KMS-11 (cell line): Measurements from ENCODE around the gene CHST13.

Experiments
- H2AFZ ChIP-seq: fragments of 200-600 bp; sonication (generic); 2 replicates; pipeline ENCODE4 v1.6.1; 2016; ENCODE audit warnings: antibody characterized with exemption, mixed run types, low read depth
- H3K27ac ChIP-seq: fragments of 200-600 bp; sonication (generic); 2 replicates; pipeline ENCODE4 v1.6.1; 2016; ENCODE audit warnings: mild to moderate bottlenecking, mixed run types
- H3K27me3 ChIP-seq: fragments of 200-600 bp; sonication (generic); 2 replicates; pipeline ENCODE4 v1.6.1; 2017; ENCODE audit warnings: mild to moderate bottlenecking, low read depth, mixed run types, moderate library complexity; ENCODE audit not compliant: insufficient read depth
- H3K36me3 ChIP-seq: fragments of 200-600 bp; sonication (generic); 2 replicates; pipeline ENCODE4 v1.6.1; 2017; ENCODE audit warnings: mild to moderate bottlenecking, mixed run types; ENCODE audit not compliant: insufficient read depth
- H3K4me1 ChIP-seq: fragments of 200-600 bp; sonication (generic); 2 replicates; pipeline ENCODE4 v1.6.1; 2016; ENCODE audit warnings: mild to moderate bottlenecking, low read depth, mixed run types; ENCODE audit not compliant: poor library complexity, severe bottlenecking
- H3K4me2 ChIP-seq: fragments of 200-600 bp; sonication (generic); 2 replicates; pipeline ENCODE4 v1.7.0; 2016; ENCODE audit warnings: mild to moderate bottlenecking, mixed run types
- H3K4me3 ChIP-seq: fragments of 200-600 bp; sonication (generic); IDR thresholded peaks from 2 replicates; pipeline ENCODE4 v1.6.1; 2017; ENCODE audit warnings: low read depth, low read length, mixed read lengths; ENCODE audit not compliant: insufficient read depth
- H3K79me2 ChIP-seq: fragments of 200-600 bp; sonication (generic); 2 replicates; pipeline ENCODE4 v1.6.1; 2016; ENCODE audit warnings: low read depth, mixed run types; ENCODE audit not compliant: insufficient read depth
- H3K9ac ChIP-seq: fragments of 200-600 bp; sonication (generic); 2 replicates; pipeline ENCODE4 v1.6.1; 2016; ENCODE audit warnings: mild to moderate bottlenecking, mixed run types
- H4K20me1 ChIP-seq: fragments of 200-600 bp; sonication (generic); 2 replicates; pipeline ENCODE4 v1.6.1; 2016; ENCODE audit warnings: mild to moderate bottlenecking, mixed run types; ENCODE audit not compliant: insufficient read depth
- CTCF ChIP-seq: fragments of 200-600 bp; sonication (generic); conservative IDR thresholded peaks from 2 replicates; pipeline ENCODE4 v1.6.1; 2017; ENCODE audit warnings: low read depth, mild to moderate bottlenecking, antibody characterized with exemption, low read length, moderate library complexity, mixed read lengths

Gene CHST13

GRCh38 chr3:126485956-126486355 is 38.0 kb upstream of the CHST13 start:
- no peak for TF ChIP-seq CTCF
- no peaks in the 10 kb centered on the region for H3K27me3 ChIP-seq
- no peak overlapping the region for H3K4me2 ChIP-seq
- no peak overlapping the region for H3K27ac ChIP-seq
- no peak overlapping the region for H2AFZ ChIP-seq
- no peaks in the 10 kb centered on the region for H3K4me1 ChIP-seq
- H3K79me2 ChIP-seq, result no peaks in the 10 kb centered on the region
- H3K9ac ChIP-seq, result no peak overlapping the region
- no peaks in the 10 kb centered on the region for H3K36me3 ChIP-seq
- H4K20me1 ChIP-seq, result no peaks in the 10 kb centered on the region
- no peak overlapping the region for H3K4me3 ChIP-seq

- H3K79me2 ChIP-seq, result no peaks in the 10 kb centered on the region
- no peaks in the 10 kb centered on the region for H3K4me1 ChIP-seq
- no peak for TF ChIP-seq CTCF
- H3K27ac ChIP-seq, result no peak overlapping the region
- H3K9ac ChIP-seq, result no peak overlapping the region
- no peaks in the 10 kb centered on the region for H4K20me1 ChIP-seq
- no peaks in the 10 kb centered on the region for H3K27me3 ChIP-seq
- no peak overlapping the region for H3K4me2 ChIP-seq
- no peak overlapping the region for H2AFZ ChIP-seq
- H3K4me3 ChIP-seq, result no peak overlapping the region
- no peaks in the 10 kb centered on the region for H3K36me3 ChIP-seq
Measured at GRCh38 chr3:126486360-126486847, 37.6 kb upstream of the CHST13 start.

GRCh38 chr3:126487151-126487771 is 36.7 kb upstream of the CHST13 start:
- no peak overlapping the region for H3K9ac ChIP-seq
- no peak overlapping the region for H3K4me3 ChIP-seq
- H3K27me3 ChIP-seq, result no peaks in the 10 kb centered on the region
- no peak overlapping the region for H3K4me2 ChIP-seq
- H3K4me1 ChIP-seq, result no peaks in the 10 kb centered on the region
- H4K20me1 ChIP-seq, result no peaks in the 10 kb centered on the region
- H3K79me2 ChIP-seq, result no peaks in the 10 kb centered on the region
- H3K36me3 ChIP-seq, result no peaks in the 10 kb centered on the region
- no peak overlapping the region for H3K27ac ChIP-seq
- no peak for TF ChIP-seq CTCF
- H2AFZ ChIP-seq, result no peak overlapping the region

- H3K79me2 ChIP-seq, result no peaks in the 10 kb centered on the region
- H3K36me3 ChIP-seq, result no peaks in the 10 kb centered on the region
- no peak overlapping the region for H3K4me3 ChIP-seq
- no peak overlapping the region for H3K27ac ChIP-seq
- H4K20me1 ChIP-seq, result no peaks in the 10 kb centered on the region
- H3K27me3 ChIP-seq, result no peaks in the 10 kb centered on the region
- no peak for TF ChIP-seq CTCF
- no peak overlapping the region for H3K9ac ChIP-seq
- H2AFZ ChIP-seq, result no peak overlapping the region
- H3K4me2 ChIP-seq, result no peak overlapping the region
- peaks cover 6% of the 10 kb centered on the region for H3K4me1 ChIP-seq
Measured at GRCh38 chr3:126488185-126488584, 35.8 kb upstream of the CHST13 start.
